BE2C (cell line): ENCODE data around the gene SYT7. TPM values are rescaled to one million over a fixed set of nuclear protein-coding genes. Genes with fewer than 3 reads are reported as not detected.

Experiments
- DNase-seq: peaks from one replicate; pipeline ENCODE4 v3.0.0-alpha.2; 2020
- H3K27me3 ChIP-seq: fragments of 250-450 bp; sonication (Bioruptor Pico); 2 replicates; pipeline ENCODE4 v1.5.1; 2020; ENCODE audit warnings: mild to moderate bottlenecking
- H3K36me3 ChIP-seq: fragments of 250-450 bp; sonication (Bioruptor Pico); 2 replicates; pipeline ENCODE4 v1.5.1; 2020; ENCODE audit warnings: mild to moderate bottlenecking
- H3K4me1 ChIP-seq: fragments of 250-450 bp; sonication (Bioruptor Pico); 2 replicates; pipeline ENCODE4 v1.5.1; 2020
- H3K4me3 ChIP-seq: 2 replicates; pipeline ENCODE4 v1.5.1; 2011; ENCODE audit warnings: low read depth, low read length
- H3K9me3 ChIP-seq: fragments of 250-450 bp; sonication (Bioruptor Pico); 2 replicates; pipeline ENCODE4 v1.5.1; 2020
- polyA plus RNA-seq: library from polyadenylated mRNA; unstranded; fragments of >200 nt; gene quantifications from one replicate; pipeline ENCODE4 v1.2.1, GENCODE V29; 2012; ENCODE audit warnings: low read depth, missing spikeins; ENCODE audit not compliant: insufficient read length, insufficient read depth
- TF ChIP-seq, protein P1 (sequence below): IDR thresholded peaks from 2 replicates; pipeline ENCODE4 v1.5.1; 2012; ENCODE audit warnings: mild to moderate bottlenecking, low read depth, low read length

The SYT7 gene, protein sequence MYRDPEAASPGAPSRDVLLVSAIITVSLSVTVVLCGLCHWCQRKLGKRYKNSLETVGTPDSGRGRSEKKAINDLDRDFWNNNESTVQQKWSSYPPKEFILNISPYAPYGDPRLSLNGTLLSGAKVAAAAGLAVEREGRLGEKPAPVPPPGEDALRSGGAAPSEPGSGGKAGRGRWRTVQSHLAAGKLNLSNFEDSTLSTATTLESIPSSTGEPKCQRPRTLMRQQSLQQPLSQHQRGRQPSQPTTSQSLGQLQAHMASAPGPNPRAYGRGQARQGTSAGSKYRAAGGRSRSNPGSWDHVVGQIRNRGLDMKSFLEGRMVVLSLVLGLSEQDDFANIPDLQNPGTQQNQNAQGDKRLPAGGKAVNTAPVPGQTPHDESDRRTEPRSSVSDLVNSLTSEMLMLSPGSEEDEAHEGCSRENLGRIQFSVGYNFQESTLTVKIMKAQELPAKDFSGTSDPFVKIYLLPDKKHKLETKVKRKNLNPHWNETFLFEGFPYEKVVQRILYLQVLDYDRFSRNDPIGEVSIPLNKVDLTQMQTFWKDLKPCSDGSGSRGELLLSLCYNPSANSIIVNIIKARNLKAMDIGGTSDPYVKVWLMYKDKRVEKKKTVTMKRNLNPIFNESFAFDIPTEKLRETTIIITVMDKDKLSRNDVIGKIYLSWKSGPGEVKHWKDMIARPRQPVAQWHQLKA
- 7.6 TPM for polyA plus RNA-seq

DNA sequence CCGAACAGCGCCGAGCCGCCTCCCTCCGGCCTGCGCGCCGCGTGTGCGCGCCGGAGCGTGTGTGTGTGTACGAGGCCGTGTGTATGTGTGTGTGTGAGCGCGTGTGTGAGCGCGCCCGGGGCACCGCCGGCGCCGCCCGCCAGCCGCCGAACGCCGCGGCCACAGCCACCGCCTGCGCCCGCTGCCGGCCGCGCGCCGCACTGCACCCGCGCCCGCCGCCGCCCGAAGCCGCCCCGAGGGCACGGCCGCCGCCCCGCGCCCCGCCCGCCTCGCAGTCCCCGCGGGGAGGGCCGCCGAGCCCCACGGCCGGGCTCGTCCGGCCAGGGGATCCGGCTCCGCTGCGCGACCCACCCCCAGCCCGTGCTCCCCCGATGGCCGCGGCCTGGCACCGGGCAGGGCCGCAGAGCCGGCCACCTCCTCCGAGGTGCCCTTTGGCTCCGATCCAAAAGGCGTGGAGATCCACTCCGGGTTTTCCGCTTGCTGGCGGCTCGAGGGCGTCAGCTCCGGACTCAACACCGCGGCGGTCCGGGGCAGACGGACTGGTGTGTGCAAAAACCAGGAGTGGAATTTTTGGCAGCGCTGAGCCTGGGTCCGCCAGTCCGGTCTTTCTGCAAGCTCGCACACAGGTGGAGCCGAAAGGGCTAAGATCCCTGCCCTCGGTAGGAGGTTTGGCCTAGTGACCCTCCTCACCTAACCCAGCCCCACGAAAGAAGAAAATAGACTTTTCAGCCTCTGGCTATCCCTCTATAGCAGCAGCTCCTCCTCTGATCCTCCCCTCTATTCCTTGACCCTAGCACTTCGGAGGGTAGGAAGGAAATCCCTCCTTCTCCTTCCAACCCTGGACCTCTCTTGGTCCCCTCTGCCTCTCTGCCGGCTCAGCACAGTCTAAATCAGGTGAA is at the start of gene SYT7:
TSS of gene SYT7 (minus strand) at position 47 of the 899 bp plus-strand sequence. CDS start 256 bp downstream, outside the sequence.
- Histone ChIP-seq H3K4me1 (no peaks in the 10 kb centered on the region), H3K9me3 (no peaks in the 10 kb centered on the region), H3K36me3 (no peaks in the 10 kb centered on the region), H3K4me3 (peak within 1 kb of the TSS; percentile 54), H3K27me3 (no peaks in the 10 kb centered on the region)
- TF ChIP-seq, protein P1, sequence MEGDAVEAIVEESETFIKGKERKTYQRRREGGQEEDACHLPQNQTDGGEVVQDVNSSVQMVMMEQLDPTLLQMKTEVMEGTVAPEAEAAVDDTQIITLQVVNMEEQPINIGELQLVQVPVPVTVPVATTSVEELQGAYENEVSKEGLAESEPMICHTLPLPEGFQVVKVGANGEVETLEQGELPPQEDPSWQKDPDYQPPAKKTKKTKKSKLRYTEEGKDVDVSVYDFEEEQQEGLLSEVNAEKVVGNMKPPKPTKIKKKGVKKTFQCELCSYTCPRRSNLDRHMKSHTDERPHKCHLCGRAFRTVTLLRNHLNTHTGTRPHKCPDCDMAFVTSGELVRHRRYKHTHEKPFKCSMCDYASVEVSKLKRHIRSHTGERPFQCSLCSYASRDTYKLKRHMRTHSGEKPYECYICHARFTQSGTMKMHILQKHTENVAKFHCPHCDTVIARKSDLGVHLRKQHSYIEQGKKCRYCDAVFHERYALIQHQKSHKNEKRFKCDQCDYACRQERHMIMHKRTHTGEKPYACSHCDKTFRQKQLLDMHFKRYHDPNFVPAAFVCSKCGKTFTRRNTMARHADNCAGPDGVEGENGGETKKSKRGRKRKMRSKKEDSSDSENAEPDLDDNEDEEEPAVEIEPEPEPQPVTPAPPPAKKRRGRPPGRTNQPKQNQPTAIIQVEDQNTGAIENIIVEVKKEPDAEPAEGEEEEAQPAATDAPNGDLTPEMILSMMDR = no peak
- DNase-seq = peak; percentile 87

DNA sequence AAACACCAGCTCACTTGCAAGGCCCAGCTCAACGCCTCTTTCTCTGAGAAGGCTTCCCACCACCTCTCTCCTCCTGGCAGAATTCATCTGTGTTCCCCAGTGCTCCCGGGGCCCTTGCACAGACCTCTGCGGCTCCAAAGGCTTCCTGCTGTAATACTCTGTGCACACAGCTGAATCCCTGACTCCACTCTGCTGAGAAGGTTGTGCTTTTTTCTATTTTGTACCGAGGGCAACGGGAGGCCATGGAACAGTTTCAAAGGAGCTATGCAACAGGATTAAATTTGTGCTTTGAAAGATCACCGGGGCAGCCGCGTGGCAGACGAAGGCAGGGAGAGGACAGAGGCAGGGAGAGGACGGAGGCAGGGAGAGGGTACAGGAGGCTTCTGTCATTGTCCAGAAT is 49.2 kb upstream of the SYT7 start:
- TF ChIP-seq, protein P1 = no peak
- H3K36me3 ChIP-seq = no peaks in the 10 kb centered on the region
- H3K9me3 ChIP-seq = no peaks in the 10 kb centered on the region
- no peak for DNase-seq
- H3K4me1 ChIP-seq = no peaks in the 10 kb centered on the region
- no peaks in the 10 kb centered on the region for H3K27me3 ChIP-seq
- no peak overlapping the region for H3K4me3 ChIP-seq

DNA sequence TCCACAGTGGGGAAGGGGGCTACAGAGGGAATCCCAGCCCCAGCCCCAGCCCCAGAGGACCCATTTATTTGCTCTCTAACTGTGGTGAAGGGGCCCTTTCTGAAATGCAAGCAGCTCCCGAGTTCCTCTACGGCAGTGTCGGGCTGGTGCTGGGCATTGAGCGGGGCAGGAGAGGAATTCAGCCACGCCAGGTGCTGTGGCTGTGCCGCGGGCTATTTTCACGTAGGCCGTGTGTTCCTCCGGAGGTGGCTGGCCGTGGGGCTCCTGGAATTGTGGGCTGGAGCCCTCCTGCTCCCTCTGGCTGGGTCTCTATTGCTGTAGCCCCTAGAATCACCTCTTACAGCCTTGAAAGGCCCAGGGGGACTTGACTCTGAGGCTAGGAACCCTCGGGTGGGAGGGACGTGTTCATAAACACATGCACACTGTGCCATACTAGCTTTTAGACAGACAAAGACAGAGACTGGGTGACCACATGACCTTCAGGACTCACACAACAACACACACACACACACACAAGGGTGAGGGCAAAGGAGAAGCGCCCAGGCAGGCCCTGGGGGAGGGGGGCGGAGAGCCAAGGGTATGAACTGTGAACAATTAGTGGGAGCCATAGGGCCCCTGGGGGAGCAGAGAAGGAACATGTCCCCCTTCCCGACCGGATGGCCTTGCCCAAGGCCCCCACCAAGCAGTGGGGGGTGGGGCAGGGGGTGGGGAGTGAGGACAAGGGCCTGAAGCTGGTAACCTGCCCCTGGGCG is 48.4 kb upstream of the SYT7 start:
- Histone ChIP-seq H3K9me3 (no peaks in the 10 kb centered on the region), H3K4me1 (no peaks in the 10 kb centered on the region), H3K36me3 (no peaks in the 10 kb centered on the region), H3K27me3 (no peaks in the 10 kb centered on the region), H3K4me3 (no peak overlapping the region)
- TF ChIP-seq, protein P1 = no peak
- DNase-seq = no peak

DNA sequence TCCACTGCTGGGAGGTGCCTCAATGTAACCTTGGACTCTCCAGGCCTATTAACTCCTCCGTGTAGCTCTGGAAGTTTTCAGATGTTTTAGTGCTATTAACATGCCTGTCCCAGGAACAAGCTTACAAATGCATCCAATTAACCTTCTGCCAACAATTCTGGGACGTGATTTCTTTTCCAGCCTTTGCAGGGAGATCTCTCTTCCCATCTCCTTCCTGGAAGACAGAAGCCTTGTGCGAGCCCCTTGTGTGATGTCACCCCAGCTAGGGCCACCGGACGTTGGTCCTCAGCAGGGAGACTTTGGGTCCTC is 47.7 kb upstream of the SYT7 start:
- H3K9me3 ChIP-seq = no peaks in the 10 kb centered on the region
- TF ChIP-seq, protein P1 = no peak
- DNase-seq = no peak

DNA sequence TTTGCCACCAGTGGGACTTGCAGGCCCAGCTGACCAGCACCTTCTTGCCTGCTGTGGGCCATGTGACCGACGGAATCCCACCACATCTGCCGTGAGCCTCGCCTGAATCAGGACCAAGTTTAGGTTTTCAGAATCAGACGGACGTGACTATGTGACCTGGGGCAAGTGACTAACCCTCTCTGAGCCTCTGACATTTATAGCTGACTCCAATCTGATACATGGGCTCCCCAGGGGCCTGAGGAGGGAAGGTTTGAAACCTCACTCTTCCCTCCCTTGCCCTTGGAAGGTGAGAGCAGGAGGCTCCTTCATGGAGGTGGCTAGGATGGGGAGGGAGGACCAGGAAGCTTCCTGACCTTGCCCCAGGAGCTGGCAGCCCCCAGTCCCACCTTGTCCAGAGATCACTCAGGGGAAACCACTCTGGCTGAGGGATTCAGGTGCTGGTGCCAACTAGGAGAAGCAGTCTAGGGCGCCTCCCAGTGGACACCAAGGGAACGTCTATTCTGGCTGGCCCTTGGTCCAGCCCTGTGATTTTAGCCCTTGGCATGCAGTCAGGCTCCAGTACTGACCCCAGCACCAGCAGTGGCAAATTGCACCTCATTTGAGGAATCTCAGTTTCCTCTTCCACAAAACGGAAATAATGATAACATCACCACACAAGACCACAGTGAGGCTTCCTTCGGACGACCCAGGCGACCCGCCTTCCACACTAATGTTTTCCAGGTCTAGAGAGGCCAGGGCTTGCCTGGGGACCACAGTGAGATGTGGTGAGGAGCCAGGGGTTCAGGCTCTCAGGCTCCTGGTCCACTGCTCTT is 47.2 kb upstream of the SYT7 start:
- DNase-seq = peak; percentile 65
- H3K9me3 ChIP-seq = no peaks in the 10 kb centered on the region
- no peaks in the 10 kb centered on the region for H3K27me3 ChIP-seq
- no peaks in the 10 kb centered on the region for H3K36me3 ChIP-seq
- TF ChIP-seq, protein P1 = peak; percentile 80
- no peaks in the 10 kb centered on the region for H3K4me1 ChIP-seq
- H3K4me3 ChIP-seq = no peak overlapping the region

More for the DNA sequence above, 47.7 kb upstream of the SYT7 start:
- Histone ChIP-seq H3K27me3 (no peaks in the 10 kb centered on the region), H3K4me3 (no peak overlapping the region), H3K4me1 (no peaks in the 10 kb centered on the region), H3K36me3 (no peaks in the 10 kb centered on the region)
